HCEC 1CT (cell line): Measurements from ENCODE around the gene FDPS.
"Not testable (repeated sequence)": the region's sequence is repeated elsewhere in the genome, so short reads cannot be mapped to it uniquely, and the experiment has no call there.

Experiments
- DNase-seq: peaks from one replicate; pipeline ENCODE4 v3.0.0-alpha.2; 2017

Gene FDPS

DNA sequence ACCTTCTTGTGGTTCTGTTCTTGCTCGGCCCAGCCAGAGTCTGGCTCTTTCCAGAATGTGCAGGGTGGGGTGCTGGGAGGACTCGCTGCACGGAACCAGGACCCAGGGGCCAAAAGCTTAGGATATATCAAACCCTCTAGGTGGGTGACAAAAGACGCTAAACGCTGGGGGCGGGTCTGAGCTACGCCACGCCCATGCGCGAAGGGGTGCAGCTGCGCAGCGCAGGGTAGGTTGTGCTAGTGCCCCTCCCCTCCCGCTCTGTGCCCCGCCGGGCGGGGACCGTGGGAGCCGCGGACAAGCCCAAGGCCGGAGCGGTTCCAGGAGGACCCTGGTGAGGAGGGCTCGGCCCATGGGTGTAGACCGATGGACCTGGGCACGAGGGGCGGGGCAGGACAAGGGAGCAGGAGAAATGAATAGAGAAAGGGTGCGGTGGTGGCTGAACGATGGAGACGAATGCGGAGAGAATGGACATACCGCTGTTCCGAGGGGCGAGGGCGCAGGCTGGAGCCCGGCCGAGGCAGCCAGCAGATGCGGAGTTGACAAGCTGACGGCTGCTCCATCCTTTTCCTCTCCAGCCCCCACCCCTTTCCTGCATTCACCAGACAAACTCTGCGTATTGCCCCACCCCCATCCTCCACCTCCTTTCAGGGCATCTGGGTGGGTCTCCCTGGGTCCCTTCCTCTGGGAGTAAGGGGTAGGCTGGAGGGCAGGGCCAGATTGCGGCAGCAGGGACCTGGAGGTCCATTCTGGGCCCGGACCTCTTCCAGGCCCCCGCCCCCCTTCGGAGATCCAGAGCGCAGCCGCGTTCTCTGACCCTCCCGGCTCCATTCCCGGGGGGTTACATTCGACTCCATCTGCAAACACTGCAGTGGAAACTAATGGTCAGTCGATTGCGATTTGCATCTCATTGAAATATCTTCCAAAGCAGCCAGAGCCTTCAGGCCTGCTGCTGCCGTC is 12.3 kb downstream of the FDPS start, which contains the start of gene RUSC1:
RUSC1 (plus strand) TSS at position 234 of the 957 bp plus-strand sequence. CDS start 880 bp downstream, outside the sequence.
- DNase-seq, result no peak

DNA sequence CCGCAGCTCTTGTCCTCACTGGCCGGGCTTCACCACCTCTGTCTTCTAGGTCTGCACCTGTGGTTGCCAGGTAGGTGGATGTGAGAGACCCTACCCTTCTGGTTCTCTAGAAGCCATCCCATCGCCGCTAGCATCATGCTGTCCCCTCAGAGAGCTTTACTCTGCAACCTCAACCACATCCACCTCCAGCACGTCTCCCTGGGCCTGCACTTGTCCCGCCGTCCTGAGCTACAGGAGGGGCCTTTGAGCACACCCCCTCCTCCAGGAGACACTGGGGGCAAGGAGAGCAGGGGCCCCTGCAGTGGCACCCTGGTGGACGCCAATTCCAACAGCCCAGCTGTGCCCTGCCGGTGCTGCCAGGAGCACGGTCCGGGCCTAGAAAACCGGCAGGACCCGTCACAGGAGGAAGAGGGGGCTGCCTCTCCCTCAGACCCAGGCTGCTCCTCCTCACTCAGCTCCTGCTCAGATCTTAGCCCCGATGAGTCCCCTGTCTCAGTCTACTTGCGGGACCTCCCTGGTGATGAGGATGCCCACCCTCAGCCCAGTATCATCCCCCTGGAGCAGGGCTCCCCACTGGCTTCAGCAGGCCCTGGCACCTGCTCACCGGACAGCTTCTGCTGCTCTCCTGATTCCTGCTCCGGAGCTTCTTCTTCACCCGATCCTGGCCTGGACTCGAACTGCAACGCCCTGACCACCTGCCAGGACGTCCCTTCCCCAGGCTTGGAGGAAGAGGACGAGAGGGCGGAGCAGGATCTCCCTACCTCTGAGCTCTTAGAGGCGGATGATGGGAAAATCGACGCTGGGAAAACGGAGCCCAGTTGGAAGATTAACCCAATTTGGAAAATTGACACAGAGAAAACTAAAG is 13.2 kb downstream of the FDPS start:
- no peak for DNase-seq

DNA sequence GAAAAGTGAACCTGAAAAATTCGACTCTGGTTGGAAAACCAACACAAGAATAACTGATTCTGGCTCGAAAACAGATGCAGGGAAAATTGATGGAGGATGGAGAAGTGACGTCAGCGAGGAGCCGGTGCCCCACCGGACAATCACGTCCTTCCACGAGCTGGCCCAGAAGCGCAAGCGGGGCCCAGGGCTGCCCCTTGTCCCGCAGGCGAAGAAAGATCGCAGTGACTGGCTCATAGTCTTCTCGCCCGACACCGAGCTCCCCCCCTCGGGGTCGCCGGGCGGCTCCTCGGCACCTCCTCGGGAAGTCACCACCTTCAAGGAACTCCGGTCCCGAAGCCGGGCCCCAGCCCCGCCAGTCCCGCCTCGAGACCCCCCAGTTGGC is 13.9 kb downstream of the FDPS start:
- peak; percentile 28 for DNase-seq

DNA sequence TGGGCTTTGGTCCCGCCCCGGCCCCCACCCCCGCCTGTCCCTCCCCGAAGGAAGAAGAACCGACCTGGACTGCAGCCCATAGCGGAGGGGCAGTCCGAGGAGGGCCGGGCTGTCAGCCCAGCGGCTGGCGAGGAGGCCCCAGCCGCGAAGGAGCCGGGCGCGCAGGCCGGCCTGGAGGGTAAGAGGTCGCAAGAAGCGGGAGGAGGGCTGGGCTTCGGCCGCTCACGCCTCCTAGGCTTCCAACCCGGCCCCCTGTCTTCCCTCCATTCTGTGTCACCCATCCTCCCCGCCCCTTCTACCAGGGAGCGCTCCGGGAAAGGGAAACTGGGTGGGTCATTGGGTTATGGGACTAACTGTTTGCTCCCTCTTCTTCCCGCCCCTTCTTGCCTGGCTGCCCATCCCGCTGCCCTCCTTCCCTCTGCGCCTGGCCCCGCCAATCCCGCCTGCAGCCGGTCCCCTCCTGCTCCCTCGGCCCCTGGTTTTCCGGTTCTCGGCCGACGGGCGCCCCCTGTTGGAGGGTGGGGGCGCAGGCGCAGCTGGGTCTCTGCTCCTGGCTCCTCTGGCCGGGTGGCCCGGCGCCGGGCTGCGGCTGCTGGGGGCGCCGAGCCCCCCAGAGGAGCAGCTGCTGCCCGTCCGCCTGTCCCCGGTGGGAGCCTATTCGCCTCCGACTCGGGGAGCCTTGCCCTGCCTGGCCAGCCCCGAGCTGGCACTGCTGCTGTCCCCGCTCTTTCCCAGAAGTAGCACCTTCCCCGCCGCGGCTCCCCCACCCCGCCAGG is 14.5 kb downstream of the FDPS start:
- DNase-seq, result peak; percentile 98

DNA sequence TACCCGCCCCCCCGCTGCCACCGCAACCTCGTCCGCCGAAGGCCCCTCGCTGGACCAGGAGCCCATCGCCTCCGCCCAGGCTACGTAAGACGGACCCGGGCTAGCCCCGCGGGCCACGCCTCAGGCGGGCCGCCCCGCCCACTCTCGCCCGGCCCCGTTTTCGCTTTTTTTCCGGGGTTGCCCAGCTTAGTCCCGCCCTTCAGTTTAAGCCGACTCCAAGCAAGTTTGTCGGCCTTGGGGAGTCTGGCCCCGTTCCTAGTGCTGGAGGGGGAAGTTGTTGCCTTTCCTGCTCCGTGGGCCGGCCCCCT is 15.0 kb downstream of the FDPS start:
- DNase-seq, result peak; percentile 91

DNA sequence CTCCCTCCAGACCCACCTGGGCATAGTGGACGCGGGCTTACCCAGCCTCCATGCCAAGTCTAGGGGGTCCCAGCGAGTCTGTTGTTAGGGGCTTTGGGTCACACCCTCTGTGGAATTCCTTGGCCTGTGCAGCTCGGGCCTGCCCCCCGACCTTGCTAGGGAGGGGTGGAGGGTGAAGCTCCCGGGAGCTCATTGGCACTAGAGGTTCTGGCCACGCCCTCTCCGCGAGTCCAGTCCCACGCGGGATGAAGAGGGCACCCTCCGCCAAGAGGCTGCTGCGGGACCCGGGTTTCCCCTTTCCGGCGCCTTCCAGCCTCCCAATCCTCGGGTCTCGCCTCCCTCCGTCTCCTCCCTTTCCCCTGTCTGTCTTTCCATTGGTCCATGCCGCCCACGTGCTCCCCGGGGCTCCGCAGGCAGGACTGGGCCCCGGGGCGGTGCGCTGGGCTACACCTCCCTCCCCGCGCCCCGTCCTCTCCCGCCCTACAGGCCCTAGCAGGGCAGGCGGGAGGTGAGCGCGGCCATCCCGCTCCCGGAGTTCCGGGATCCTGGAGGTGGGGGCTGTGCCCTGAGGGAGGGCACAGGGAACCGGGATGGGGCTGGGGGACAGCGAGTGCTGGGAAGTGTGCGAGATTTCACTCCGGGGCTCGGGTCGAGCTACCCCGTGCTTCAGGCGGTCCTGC is 15.5 kb downstream of the FDPS start:
- DNase-seq, result peak; percentile 98

DNA sequence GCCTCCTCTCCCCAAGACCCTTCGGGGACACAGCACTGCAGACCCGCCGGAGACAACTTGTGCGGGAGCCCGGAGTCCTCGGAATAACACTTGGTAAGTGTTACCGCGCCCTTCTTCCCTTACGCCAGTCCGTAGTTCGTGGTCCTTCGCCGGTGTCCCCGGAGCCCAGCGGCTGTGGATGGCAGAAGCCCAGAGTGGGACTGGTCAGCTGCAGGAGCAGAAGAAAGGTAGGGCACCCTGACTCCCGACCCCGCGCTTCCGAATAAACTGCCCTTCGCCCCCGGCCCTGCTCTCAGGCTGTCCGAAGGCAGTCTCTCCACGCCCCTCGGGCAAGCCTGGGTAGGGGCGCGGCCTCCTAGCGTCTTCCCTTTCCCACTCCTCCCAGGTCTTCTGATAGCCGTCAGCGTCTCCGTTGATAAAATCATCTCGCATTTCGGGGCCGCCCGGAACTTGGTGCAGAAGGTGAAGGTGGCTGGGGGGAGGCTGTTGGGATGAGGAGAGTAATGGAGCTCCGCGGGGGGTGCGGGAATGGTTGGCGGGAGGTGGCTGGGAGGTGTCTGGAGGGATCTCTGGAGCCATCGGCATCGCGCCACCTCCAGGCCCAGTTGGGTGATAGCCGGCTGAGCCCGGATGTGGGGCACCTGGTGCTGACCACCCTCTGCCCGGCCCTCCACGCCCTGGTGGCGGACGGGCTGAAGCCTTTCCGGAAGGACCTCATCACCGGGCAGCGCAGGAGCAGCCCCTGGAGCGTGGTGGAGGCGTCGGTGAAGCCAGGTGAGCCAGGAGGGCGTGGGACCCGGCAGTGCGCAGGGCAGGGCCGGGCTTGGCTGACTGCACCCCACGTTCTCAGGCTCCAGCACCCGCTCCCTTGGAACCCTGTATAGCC is 16.3 kb downstream of the FDPS start:
- peak; percentile 71 for DNase-seq

DNA sequence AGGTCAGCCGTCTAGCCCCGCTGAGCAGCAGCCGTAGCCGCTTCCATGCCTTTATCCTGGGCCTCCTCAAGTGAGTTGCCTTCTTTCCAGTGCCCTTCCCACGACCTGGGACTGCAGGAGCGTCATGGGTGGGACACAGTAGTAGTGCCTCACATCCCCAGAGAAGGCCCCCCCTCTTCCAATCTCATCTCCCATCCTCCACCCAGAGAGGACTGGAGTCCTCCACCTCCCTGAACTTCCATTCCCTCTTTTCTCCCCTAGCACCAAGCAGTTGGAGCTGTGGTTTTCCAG is 16.9 kb downstream of the FDPS start:
- no peak for DNase-seq

DNA sequence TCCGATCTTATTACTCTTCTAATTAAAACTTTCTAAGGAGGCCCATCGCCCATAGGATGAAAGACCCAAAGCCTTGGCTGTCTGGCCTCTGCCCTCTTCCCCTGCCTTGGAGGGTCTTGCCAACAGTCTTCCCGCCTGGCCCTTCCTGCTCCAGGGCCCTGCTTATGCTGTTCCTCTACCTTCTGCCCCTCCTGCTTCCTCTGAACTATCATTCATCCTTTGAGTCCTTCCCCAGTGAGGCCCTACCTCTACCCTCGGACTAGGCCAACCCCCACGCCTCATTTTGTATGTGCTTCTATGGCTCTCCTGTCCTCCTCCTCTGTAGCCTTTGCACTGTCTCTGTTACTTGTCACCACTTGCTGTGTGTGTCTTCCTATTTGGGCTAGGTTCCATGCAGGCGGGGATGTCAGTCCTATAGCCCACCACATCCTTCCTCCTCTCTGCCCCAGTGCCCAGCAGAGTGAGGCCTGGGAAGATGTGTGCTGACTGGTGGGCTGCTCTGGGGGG is 17.4 kb downstream of the FDPS start:
- DNase-seq, result no peak

DNA sequence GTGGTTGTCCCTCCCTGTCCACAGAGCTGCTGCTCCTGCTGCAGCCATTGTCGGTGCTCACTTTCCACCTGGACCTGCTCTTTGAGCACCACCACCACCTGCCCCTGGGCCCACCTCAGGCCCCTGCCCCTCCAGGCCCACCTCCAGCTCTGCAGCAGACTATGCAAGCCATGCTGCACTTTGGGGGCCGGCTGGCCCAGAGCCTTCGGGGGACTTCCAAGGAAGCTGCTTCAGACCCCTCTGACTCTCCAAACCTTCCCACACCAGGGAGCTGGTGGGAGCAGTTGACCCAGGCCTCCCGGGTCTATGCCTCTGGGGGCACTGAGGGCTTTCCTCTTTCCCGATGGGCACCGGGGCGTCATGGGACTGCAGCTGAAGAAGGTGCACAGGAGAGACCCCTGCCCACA is 18.0 kb downstream of the FDPS start:
- no peak for DNase-seq

DNA sequence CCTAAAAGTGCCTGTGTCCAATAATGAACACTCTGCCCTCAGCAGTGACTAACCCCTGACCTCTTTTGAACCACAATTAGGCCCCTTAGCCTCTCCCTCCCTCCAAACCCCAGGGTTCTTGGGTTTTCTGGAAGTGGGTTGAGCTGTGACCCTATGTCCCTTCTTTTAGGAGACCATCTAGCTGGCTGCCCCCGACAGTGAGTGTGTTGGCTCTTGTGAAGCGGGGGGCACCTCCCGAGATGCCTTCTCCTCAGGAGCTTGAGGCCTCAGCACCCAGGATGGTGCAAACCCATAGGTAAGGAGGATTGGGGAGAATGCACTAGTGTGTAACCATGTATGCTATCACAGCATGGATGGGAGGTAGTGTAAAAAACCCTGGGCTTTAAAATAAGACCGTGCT is 19.3 kb downstream of the FDPS start:
- DNase-seq, result no peak

DNA sequence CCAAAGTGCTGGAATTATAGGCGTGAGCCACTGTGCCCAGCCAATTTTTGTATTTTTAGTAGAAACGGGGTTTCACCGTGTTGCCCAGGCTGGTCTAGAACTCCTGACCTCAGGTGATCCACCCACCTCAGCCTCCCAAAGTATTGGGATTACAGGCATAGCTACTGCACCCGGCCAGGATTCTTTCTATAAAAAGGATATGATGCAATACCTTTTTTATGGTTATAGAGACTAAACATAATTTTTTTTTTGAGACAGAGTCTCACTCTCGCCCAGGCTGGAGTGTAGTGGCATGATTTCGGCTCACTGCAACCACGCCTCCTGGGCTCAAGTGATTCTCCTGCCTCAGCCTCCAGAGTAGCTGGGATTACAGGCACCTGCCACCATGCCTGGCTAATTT is 20.2 kb downstream of the FDPS start:
- DNase-seq, result not testable (repeated sequence)

DNA sequence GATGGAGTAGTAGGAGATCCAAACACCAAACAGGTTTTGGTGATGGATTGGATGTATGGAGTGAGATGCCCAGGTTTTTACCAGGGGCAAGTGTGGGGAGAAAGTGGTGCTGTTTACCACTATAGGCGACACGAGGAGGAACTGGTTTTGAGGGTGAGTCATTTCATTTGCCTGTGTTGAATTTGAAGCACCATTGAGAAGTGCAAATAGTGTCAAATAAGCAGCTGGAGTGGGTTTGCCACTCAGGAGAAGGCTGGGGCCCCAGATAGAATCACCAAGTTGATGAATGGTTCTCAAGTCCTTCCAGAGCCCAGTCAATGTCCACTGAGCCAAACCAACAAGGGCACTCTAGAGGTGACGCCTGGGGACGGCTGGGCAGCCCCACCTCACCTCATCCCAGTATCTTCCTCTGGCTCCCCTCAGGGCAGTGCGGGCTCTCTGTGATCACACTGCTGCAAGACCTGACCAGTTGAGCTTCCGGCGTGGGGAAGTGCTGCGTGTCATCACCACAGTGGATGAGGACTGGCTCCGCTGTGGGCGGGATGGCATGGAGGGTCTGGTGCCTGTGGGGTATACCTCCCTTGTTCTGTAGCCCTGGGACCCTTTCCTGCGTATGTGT is 21.4 kb downstream of the FDPS start:
- no peak for DNase-seq

DNA sequence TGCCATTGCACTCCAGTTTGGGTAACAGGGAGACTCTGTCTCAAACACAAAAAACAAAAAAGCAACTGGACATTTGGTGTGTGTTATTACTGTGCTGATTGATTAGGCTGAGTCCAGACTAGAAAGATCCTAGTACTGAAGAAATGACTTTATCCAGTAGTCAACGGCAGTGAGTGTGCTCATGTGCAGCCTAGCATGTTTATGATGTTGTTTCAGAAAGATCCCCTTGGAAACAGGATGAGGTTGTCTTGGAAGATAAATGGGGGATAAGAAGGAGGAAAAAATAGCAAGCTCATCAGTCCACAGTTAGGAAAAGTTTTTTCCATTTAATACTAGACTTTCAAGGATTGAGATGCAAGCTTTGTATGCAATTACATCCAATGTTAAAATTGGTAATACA is 26.3 kb downstream of the FDPS start:
- no peak for DNase-seq

DNA sequence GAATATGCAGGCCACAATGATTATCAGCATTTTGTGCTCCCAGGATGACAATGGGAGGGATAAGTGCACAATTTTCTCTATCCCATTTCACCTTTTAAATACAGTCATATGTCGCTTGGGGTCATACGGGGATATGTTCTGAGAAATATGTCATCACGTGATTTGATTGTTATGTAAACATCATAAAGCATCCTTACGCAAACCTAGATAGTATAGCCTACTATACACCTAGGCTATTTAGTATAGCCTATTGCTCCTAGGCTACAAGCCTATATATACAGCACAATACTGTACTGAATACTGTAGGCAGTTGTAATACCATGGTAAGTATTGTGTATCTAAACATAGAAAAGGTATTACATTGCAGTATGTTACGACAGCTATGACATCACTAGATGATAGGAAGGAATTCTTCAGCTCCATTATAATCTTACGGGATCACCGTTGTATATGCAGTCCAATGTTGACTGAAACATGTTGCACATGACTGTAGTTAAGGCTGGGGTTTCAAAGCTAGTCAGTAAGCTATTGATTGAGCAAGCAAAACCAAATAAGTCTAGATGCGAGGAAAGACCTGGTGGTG is 30.9 kb downstream of the FDPS start:
- DNase-seq, result no peak

DNA sequence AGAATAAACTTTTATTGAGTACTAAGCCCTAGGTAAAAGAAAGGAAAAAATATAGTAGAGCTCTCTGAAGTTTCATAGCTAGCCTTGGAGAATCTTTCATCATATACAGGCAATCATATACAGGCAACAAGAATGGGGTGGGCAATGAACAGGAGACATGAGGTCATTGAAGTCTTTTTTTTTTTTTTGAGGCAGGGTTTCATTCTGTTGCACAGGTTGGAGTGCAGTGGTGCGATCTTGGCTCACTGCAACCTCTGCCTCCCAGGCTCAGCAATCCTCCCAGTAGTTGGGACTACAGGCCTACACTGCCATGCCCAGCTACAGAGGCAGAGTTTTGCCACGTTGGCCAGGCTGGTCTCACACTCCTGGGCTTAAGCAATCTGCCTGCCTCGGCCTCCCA is 34.2 kb downstream of the FDPS start:
- no peak for DNase-seq

DNA sequence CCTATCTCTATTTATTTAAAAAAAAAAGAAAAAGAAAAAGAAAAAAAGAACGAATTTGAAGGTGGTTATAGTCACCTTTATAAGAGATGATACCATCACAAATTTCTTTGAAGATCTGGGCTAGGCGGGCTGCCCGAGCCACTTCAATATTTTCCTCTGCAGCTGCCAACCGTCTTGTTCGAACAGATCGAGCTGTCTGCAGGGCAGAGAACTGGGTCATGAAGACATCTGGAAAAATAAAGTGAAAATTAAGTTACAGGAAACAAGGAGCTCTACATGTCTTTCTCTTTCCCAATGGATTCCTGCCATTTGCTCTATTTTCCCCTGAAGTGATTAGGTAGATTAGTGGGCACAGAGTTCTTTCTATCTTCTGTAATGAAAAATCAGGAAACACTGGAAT is 44.0 kb downstream of the FDPS start:
- no peak for DNase-seq

DNA sequence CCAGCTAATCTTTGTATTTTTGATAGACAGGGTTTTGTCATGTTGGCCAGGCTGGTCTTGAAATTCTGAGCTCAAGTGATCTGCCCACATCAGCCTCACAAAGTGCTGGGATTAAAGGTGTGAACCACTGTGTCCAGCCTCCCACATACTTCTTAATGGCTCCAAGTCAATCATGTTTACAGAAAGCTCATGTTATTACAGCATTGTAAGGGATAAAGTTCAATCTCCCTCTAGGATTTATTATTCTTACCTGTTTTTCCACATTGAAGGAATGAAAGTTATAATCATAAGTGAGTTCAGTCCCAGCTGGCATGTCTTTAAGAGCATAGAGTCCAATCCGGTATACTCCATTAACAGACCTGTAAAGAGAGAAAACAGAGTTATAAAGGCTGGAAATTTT is 51.4 kb downstream of the FDPS start:
- no peak for DNase-seq
